Measurements from ENCODE around the gene ISYNA1. TPM values are rescaled to one million over a fixed set of nuclear protein-coding genes. Genes with fewer than 3 reads are reported as not detected.
A peak's percentile ranks its signal among the peaks of the same experiment; 100 is the strongest.

The ISYNA1 gene
- total and polyA plus RNA-seq, 11 donors = 14.0 to 60.6 (median 24.0) TPM

DNA sequence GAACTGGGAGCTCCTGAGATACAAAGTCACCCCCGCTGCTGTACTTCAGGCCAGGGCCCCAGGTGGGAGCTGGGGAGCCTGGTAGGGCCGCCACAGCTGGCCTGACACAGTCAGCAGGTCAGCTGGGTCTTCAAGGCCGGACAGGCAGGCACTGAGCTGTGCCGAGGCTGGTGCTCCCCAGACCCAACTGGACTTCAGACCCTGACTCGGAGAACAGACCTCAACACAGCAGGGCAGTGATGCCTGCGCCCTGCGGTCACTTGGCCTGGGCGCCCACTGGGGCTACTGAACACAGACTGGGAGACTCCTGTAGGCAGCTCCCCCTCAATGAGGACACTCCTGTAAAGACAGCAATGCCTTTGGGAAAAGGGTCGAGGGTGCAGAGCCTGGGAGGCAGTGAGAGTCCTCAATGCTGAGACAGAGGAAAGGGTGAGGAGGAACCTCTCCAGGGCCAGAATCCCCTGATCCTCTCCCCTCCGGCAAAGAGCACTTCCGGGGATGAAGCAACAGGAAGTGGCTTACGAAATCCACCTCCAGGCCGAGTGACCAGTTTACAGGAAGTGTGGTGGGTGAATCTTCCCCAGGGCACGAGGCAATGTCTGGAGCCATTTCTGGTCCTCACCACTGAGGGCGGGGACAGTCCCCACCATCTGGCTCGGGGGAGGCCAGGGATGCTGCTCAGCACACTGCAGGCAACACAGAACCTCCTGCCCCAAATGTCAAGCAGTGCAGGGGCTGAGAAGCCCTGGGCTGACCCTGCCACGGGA lies 40.8 kb upstream of the ISYNA1 start:
- TF ChIP-seq, protein P1, sequence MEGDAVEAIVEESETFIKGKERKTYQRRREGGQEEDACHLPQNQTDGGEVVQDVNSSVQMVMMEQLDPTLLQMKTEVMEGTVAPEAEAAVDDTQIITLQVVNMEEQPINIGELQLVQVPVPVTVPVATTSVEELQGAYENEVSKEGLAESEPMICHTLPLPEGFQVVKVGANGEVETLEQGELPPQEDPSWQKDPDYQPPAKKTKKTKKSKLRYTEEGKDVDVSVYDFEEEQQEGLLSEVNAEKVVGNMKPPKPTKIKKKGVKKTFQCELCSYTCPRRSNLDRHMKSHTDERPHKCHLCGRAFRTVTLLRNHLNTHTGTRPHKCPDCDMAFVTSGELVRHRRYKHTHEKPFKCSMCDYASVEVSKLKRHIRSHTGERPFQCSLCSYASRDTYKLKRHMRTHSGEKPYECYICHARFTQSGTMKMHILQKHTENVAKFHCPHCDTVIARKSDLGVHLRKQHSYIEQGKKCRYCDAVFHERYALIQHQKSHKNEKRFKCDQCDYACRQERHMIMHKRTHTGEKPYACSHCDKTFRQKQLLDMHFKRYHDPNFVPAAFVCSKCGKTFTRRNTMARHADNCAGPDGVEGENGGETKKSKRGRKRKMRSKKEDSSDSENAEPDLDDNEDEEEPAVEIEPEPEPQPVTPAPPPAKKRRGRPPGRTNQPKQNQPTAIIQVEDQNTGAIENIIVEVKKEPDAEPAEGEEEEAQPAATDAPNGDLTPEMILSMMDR (IDR thresholded peaks at IDR 0.05) = no peak
- no peak for TF ChIP-seq POLR2A (IDR thresholded peaks at IDR 0.05)
- DNase-seq = peak; percentile 81 to 89 (median 87)
- Histone ChIP-seq H3K36me3 (no peaks in the 10 kb centered on the region), H3K4me1 (peaks cover 12 to 93% (median 54%) of the 10 kb centered on the region in 12 donors), H3K27me3 (no peaks in the 10 kb centered on the region), H3K4me3 (peak overlapping the region in 1 of 12 donors; percentile 21), H3K9me3 (no peaks in the 10 kb centered on the region), H3K27ac (peak overlapping the region; percentile 35 to 98 (median 78))
- 56 to 70% (median 63%) methylated on average over 13 to 17 of the region's 17 CpGs for WGBS, 4 donors
- intact Hi-C loops (cut with DNase I) = loop anchor here in 1 of 10 donors (10.0 kb wide), 1 partner anchor 366 kb away; no protein-coding TSS in a partner anchor
- peak; percentile 57 to 85 (median 79) for ATAC-seq

- peak in 1 of 5 donors; percentile 41 for DNase-seq
- peak overlapping the region in 11 of 12 donors; percentile 63 to 98 (median 78) for H3K27ac ChIP-seq
- H3K36me3 ChIP-seq = peaks cover 0 to under 1% (median 0%) of the 10 kb centered on the region in 9 donors
- no peaks in the 10 kb centered on the region for H3K27me3 ChIP-seq
- H3K4me1 ChIP-seq = peaks cover 12 to 93% (median 54%) of the 10 kb centered on the region in 12 donors
- intact Hi-C loops (cut with DNase I) = loop anchor here in 1 of 10 donors (10.0 kb wide), 1 partner anchor 367 kb away; no protein-coding TSS in a partner anchor
- ATAC-seq = no peak
- no peak for TF ChIP-seq POLR2A (IDR thresholded peaks at IDR 0.05)
- TF ChIP-seq, protein P1 (IDR thresholded peaks at IDR 0.05) = no peak
- H3K9me3 ChIP-seq = no peaks in the 10 kb centered on the region
- no peak overlapping the region for H3K4me3 ChIP-seq
- 76 to 92% (median 90%) methylated on average over 8 of the region's 8 CpGs for WGBS, 4 donors
Observed at GRCh38 chr19:18477974-18478373, 40.0 kb upstream of the ISYNA1 start.

GRCh38 chr19:18477042-18477779 lies 39.3 kb upstream of the ISYNA1 start:
- H3K27me3 ChIP-seq = no peaks in the 10 kb centered on the region
- DNase-seq = peak in 1 of 5 donors; percentile 67
- ATAC-seq = no peak
- no peaks in the 10 kb centered on the region for H3K9me3 ChIP-seq
- WGBS, 4 donors = 81 to 87% (median 84%) methylated on average over 24 of the region's 24 CpGs
- peak overlapping the region in 7 of 12 donors; percentile 7 to 98 (median 82) for H3K27ac ChIP-seq
- no peak overlapping the region for H3K4me3 ChIP-seq
- intact Hi-C loops (cut with DNase I) = loop anchor here in 1 of 10 donors (10.0 kb wide), 1 partner anchor 368 kb away; no protein-coding TSS in a partner anchor
- H3K36me3 ChIP-seq = peaks cover 0 to 8% (median under 1%) of the 10 kb centered on the region in 9 donors
- TF ChIP-seq, protein P1 (IDR thresholded peaks at IDR 0.05) = peak in 2 of 12 donors; percentile 7 to 15
- no peak for TF ChIP-seq POLR2A (IDR thresholded peaks at IDR 0.05)
- H3K4me1 ChIP-seq = peaks cover 12 to 92% (median 53%) of the 10 kb centered on the region in 12 donors

Data from heart left ventricle (tissue), 16 donors.